H9 (cell line): ENCODE data around the gene NNT. TPM values are rescaled to one million over a fixed set of nuclear protein-coding genes. Genes with fewer than 3 reads are reported as not detected.

Source experiments
- DNase-seq: peaks from one replicate; pipeline ENCODE4 v3.0.0-alpha.2; 2017
- H2AFZ ChIP-seq: one replicate; pipeline ENCODE4 v1.6.1; 2013; ENCODE audit warnings: mild to moderate bottlenecking, low read length, control low read depth, moderate library complexity
- H2AK5ac ChIP-seq: 2 replicates; pipeline ENCODE4 v1.6.1; 2013; ENCODE audit warnings: low read length, control low read depth, mixed read lengths; ENCODE audit not compliant: insufficient read length
- H2BK120ac ChIP-seq: one replicate; pipeline ENCODE4 v1.6.1; 2013; ENCODE audit warnings: low read depth, mild to moderate bottlenecking, low read length, control low read depth, inconsistent platforms; ENCODE audit not compliant: poor library complexity, severe bottlenecking
- H2BK12ac ChIP-seq: 2 replicates; pipeline ENCODE4 v1.6.1; 2013; ENCODE audit warnings: low read length, control low read depth, mixed read lengths, low read depth; ENCODE audit not compliant: insufficient read length
- H2BK15ac ChIP-seq: 2 replicates; pipeline ENCODE4 v1.6.1; 2013; ENCODE audit warnings: low read depth, low read length, control low read depth
- H2BK20ac ChIP-seq: one replicate; pipeline ENCODE4 v1.6.1; 2013; ENCODE audit warnings: low read depth, mild to moderate bottlenecking, low read length, control low read depth, inconsistent platforms; ENCODE audit not compliant: poor library complexity, severe bottlenecking
- H2BK5ac ChIP-seq: 2 replicates; pipeline ENCODE4 v1.6.1; 2013; ENCODE audit warnings: low read length, control low read depth, mixed read lengths; ENCODE audit not compliant: insufficient read length
- H3K14ac ChIP-seq: 2 replicates; pipeline ENCODE4 v1.6.1; 2013; ENCODE audit warnings: low read length, control low read depth; ENCODE audit not compliant: insufficient read depth
- H3K18ac ChIP-seq: 2 replicates; pipeline ENCODE4 v1.6.1; 2013; ENCODE audit warnings: low read depth, mild to moderate bottlenecking, mixed read lengths, low read length, control low read depth; ENCODE audit not compliant: insufficient read length
- H3K23ac ChIP-seq: 2 replicates; pipeline ENCODE4 v1.6.1; 2013; ENCODE audit warnings: low read length, control low read depth, mixed read lengths, low read depth; ENCODE audit not compliant: insufficient read length
- H3K23me2 ChIP-seq: 2 replicates; pipeline ENCODE4 v1.6.1; 2013; ENCODE audit warnings: low read depth, mild to moderate bottlenecking, mixed read lengths, low read length, control low read depth; ENCODE audit not compliant: insufficient read length, poor library complexity, severe bottlenecking
- H3K27ac ChIP-seq: 2 replicates; pipeline ENCODE4 v1.5.1; 2013; ENCODE audit warnings: low read length, control low read depth, mixed read lengths, low read depth; ENCODE audit not compliant: insufficient read length
- H3K27me3 ChIP-seq: 2 replicates; pipeline ENCODE4 v1.6.1; 2013; ENCODE audit warnings: low read length, control low read depth, inconsistent platforms; ENCODE audit not compliant: insufficient read depth
- H3K4ac ChIP-seq: 2 replicates; pipeline ENCODE4 v1.6.1; 2013; ENCODE audit warnings: low read depth, mild to moderate bottlenecking, control low read depth, inconsistent platforms, low read length, moderate library complexity
- H3K4me1 ChIP-seq: 2 replicates; pipeline ENCODE4 v1.6.1; 2013; ENCODE audit warnings: low read length, control low read depth, inconsistent platforms; ENCODE audit not compliant: insufficient read depth
- H3K4me2 ChIP-seq: 2 replicates; pipeline ENCODE4 v1.6.1; 2013; ENCODE audit warnings: low read length, control low read depth, mixed read lengths; ENCODE audit not compliant: insufficient read length, insufficient read depth
- H3K56ac ChIP-seq: 2 replicates; pipeline ENCODE4 v1.6.1; 2013; ENCODE audit warnings: low read depth, mild to moderate bottlenecking, mixed read lengths, low read length, control low read depth; ENCODE audit not compliant: insufficient read length
- H3K79me1 ChIP-seq: 2 replicates; pipeline ENCODE4 v1.6.1; 2013; ENCODE audit warnings: low read depth, mild to moderate bottlenecking, moderate library complexity, low read length, control low read depth, inconsistent platforms; ENCODE audit not compliant: insufficient read depth, poor library complexity, severe bottlenecking
- H3K79me2 ChIP-seq: 2 replicates; pipeline ENCODE4 v1.6.1; 2013; ENCODE audit warnings: low read length, control low read depth, inconsistent platforms; ENCODE audit not compliant: insufficient read depth
- H3K9ac ChIP-seq: 2 replicates; pipeline ENCODE4 v1.6.1; 2013; ENCODE audit warnings: low read length, control low read depth, mixed read lengths; ENCODE audit not compliant: insufficient read length; ENCODE audit errors: extremely low read depth
- H3K9me3 ChIP-seq: one replicate; pipeline ENCODE4 v1.6.1; 2013; ENCODE audit warnings: low read depth, low read length, inconsistent platforms; ENCODE audit not compliant: control insufficient read depth
- H3T11ph ChIP-seq: one replicate; pipeline ENCODE4 v1.6.1; 2013; ENCODE audit warnings: mild to moderate bottlenecking, low read length, control low read depth, inconsistent platforms
- H4K20me1 ChIP-seq: one replicate; pipeline ENCODE4 v1.6.1; 2013; ENCODE audit not compliant: control insufficient read depth, insufficient read length, insufficient read depth
- H4K5ac ChIP-seq: 2 replicates; pipeline ENCODE4 v1.6.1; 2013; ENCODE audit warnings: low read depth, mild to moderate bottlenecking, mixed read lengths, low read length, control low read depth; ENCODE audit not compliant: insufficient read length
- H4K8ac ChIP-seq: replicated peaks from 2 replicates; pipeline ENCODE4 v1.6.1; 2013; ENCODE audit warnings: low read length, control low read depth, mixed read lengths, low read depth; ENCODE audit not compliant: insufficient read length
- H4K91ac ChIP-seq: 2 replicates; pipeline ENCODE4 v1.6.1; 2013; ENCODE audit warnings: low read depth, mild to moderate bottlenecking, moderate library complexity, mixed read lengths, low read length, control low read depth; ENCODE audit not compliant: insufficient read length
- H3K27ac Mint-ChIP-seq, 3 experiments: 2 replicates in 2 of 3; 3 replicates in 1 of 3; pipeline ENCODE4 v1.8.0; 2020 to 2021; ENCODE audit warnings: mixed read lengths in 3 of 3, mild to moderate bottlenecking in 1 of 3, moderate library complexity in 1 of 3
- H3K27me3 Mint-ChIP-seq: 2 replicates; pipeline ENCODE4 v1.8.0; 2021; ENCODE audit warnings: low read depth, mild to moderate bottlenecking, moderate library complexity, mixed read lengths
- H3K36me3 Mint-ChIP-seq, 3 experiments: 2 replicates in 2 of 3; 3 replicates in 1 of 3; pipeline ENCODE4 v1.8.0; 2020 to 2021; ENCODE audit warnings: low read depth in 3 of 3, mixed read lengths in 3 of 3; ENCODE audit not compliant: insufficient read depth in 1 of 3
- H3K4me1 Mint-ChIP-seq, 2 experiments: 2 replicates each; pipeline ENCODE4 v1.8.0; 2020; ENCODE audit warnings: mixed read lengths in 2 of 2
- H3K4me3 Mint-ChIP-seq, 2 experiments: 2 replicates in 1 of 2; 3 replicates in 1 of 2; pipeline ENCODE4 v1.8.0; 2020 to 2021; ENCODE audit warnings: mild to moderate bottlenecking in 2 of 2, mixed read lengths in 2 of 2, moderate library complexity in 1 of 2
- H3K9me3 Mint-ChIP-seq, 2 experiments: 2 replicates in 1 of 2; 3 replicates in 1 of 2; pipeline ENCODE4 v1.8.0; 2020; ENCODE audit warnings: mild to moderate bottlenecking in 2 of 2, mixed read lengths in 2 of 2, moderate library complexity in 1 of 2
- CTCF ChIP-seq: fragments of 200-600 bp; sonication (generic); conservative IDR thresholded peaks from 3 replicates; pipeline ENCODE4 v1.8.0; 2021; ENCODE audit warnings: antibody characterized with exemption, mild to moderate bottlenecking
- WGBS: extraction: QIAGEN DNeasy Blood & Tissue Kit; methylation state at CpG from one replicate; pipeline ENCODE4 v1.1.7; 2013; ENCODE audit warnings: missing lambda C conversion rate, low lambda C conversion rate, mixed read lengths; ENCODE audit not compliant: insufficient read length; ENCODE audit errors: extremely low coverage; 5-methylcytosine and 5-hydroxymethylcytosine counted together
- total RNA-seq: library from RNA; stranded (reverse); gene quantifications from 2 replicates; pipeline ENCODE4 v1.2.1, GENCODE V29; 2021

NNT gene
- total RNA-seq, 1 experiment from 2014 or later = 27.6 TPM

- H3K18ac ChIP-seq = no peak overlapping the region
- no peaks in the 10 kb centered on the region for H4K20me1 ChIP-seq
- no peak overlapping the region for H2AFZ ChIP-seq
- Mint-ChIP-seq H3K9me3 (peaks cover 0 to 4% of the 10 kb centered on the region in 2 experiments; a peak in 2 of 5 replicates), H3K36me3 (peaks cover 11 to 31% (median 19%) of the 10 kb centered on the region in 3 experiments), H3K4me3 (no peak overlapping the region), H3K4me1 (peaks cover 11 to 13% of the 10 kb centered on the region in 2 experiments), H3K27ac (peak overlapping the region in 1 of 3 experiments; percentile 86; a peak in 1 of 7 replicates), H3K27me3 (peaks cover 3% of the 10 kb centered on the region; the same call in 1 of the 2 replicates)
- no peaks in the 10 kb centered on the region for H3K79me1 ChIP-seq
- no peak overlapping the region for H4K91ac ChIP-seq
- DNase-seq = no peak
- no peaks in the 10 kb centered on the region for H3K27me3 ChIP-seq
- H3K4me2 ChIP-seq = no peak overlapping the region
- H3K27ac ChIP-seq = no peak overlapping the region
- no peak overlapping the region for H3K9ac ChIP-seq
- no peak overlapping the region for H2BK12ac ChIP-seq
- WGBS = no CpG with 5 or more reads among the region's 1 CpG
- H3K4me1 ChIP-seq = no peaks in the 10 kb centered on the region
- no peak overlapping the region for H4K8ac ChIP-seq
- H2BK5ac ChIP-seq = no peak overlapping the region
- no peak overlapping the region for H4K5ac ChIP-seq
- no peak overlapping the region for H3T11ph ChIP-seq
- no peak overlapping the region for H3K14ac ChIP-seq
- H2AK5ac ChIP-seq = no peak overlapping the region
- no peaks in the 10 kb centered on the region for H3K79me2 ChIP-seq
- H3K56ac ChIP-seq = no peak overlapping the region
- H3K23me2 ChIP-seq = peaks cover 3% of the 10 kb centered on the region
- H2BK15ac ChIP-seq = no peak overlapping the region
- no peak overlapping the region for H3K4ac ChIP-seq
- H3K9me3 ChIP-seq = no peaks in the 10 kb centered on the region
- H3K23ac ChIP-seq = no peak overlapping the region
- no peak for TF ChIP-seq CTCF
- no peak overlapping the region for H2BK20ac ChIP-seq
- no peak overlapping the region for H2BK120ac ChIP-seq
Observed at GRCh38 chr5:43608406-43608805, 5.4 kb downstream of the NNT start.
